HepG2 (cell line): ENCODE data around the gene TIMM9. TPM values are rescaled to one million over a fixed set of nuclear protein-coding genes. Genes with fewer than 3 reads are reported as not detected.

Source experiments
- ATAD3A ChIP-seq: sonication (generic); formaldehyde crosslinking; IDR thresholded peaks from 2 replicates; pipeline ENCODE4 v1.4.0; 2020; ENCODE audit warnings: missing genetic modification reagents
- FLYWCH1 ChIP-seq: sonication (generic); formaldehyde crosslinking; IDR thresholded peaks from 2 replicates; pipeline ENCODE4 v1.8.1; 2023; ENCODE audit warnings: mild to moderate bottlenecking, missing genetic modification reagents
- FOXP1 ChIP-seq, 2 experiments: fragments of 450-650 bp in 1 of 2; IDR thresholded peaks; 2 replicates each; pipeline ENCODE4 v1.6.1; 2017 to 2018; ENCODE audit warnings: antibody characterized with exemption in 1 of 2
- HMG20B ChIP-seq: conservative IDR thresholded peaks from 2 replicates; pipeline ENCODE4 v1.6.1; 2016; ENCODE audit warnings: missing genetic modification reagents, missing compliant biosample characterization
- KLF16 ChIP-seq, 2 experiments: sonication (generic) in 1 of 2; formaldehyde crosslinking in 1 of 2; IDR thresholded peaks; 2 replicates each; pipeline versions ENCODE4 v1.6.1 to v1.8.0; 2016 to 2023; ENCODE audit warnings: missing genetic modification reagents in 2 of 2, missing compliant biosample characterization in 1 of 2
- MLLT10 ChIP-seq: sonication (generic); formaldehyde crosslinking; IDR thresholded peaks from 2 replicates; pipeline ENCODE4 v1.4.0; 2020; ENCODE audit warnings: missing genetic modification reagents
- RCOR2 ChIP-seq: IDR thresholded peaks from 2 replicates; pipeline ENCODE4 v1.6.1; 2016; ENCODE audit warnings: missing biosample characterization, missing genetic modification reagents
- RFXAP ChIP-seq: sonication (generic); formaldehyde crosslinking; IDR thresholded peaks from 2 replicates; pipeline ENCODE4 v1.4.0; 2020; ENCODE audit warnings: missing genetic modification reagents, borderline replicate concordance
- SNAPC2 ChIP-seq: sonication (generic); formaldehyde crosslinking; IDR thresholded peaks from 2 replicates; pipeline ENCODE4 v1.8.1; 2022; ENCODE audit warnings: mild to moderate bottlenecking, missing genetic modification reagents
- SRSF1 ChIP-seq: fragments of 200-400 bp; formaldehyde crosslinking; optimal IDR thresholded peaks from 2 replicates; pipeline ENCODE3; 2017; ENCODE audit warnings: mild to moderate bottlenecking, low read depth, low read length, moderate library complexity
- TP53 ChIP-seq: sonication (generic); formaldehyde crosslinking; conservative IDR thresholded peaks from 2 replicates; pipeline ENCODE4 v1.4.0; 2020; ENCODE audit warnings: missing genetic modification reagents
- ZEB1 ChIP-seq: IDR thresholded peaks from 2 replicates; pipeline ENCODE4 v1.6.1; 2012; ENCODE audit warnings: mild to moderate bottlenecking, low read depth, inconsistent platforms; ENCODE audit not compliant: insufficient replicate concordance
- ZNF451 ChIP-seq: sonication (generic); formaldehyde crosslinking; IDR thresholded peaks from 2 replicates; pipeline ENCODE4 v1.5.0; 2020; ENCODE audit warnings: mild to moderate bottlenecking, missing genetic modification reagents
- ZNF503 ChIP-seq: sonication (generic); formaldehyde crosslinking; IDR thresholded peaks from 2 replicates; pipeline ENCODE4 v1.4.0; 2020; ENCODE audit warnings: missing genetic modification reagents
- ZNF564 ChIP-seq: sonication (generic); formaldehyde crosslinking; IDR thresholded peaks from 2 replicates; pipeline ENCODE4 v1.8.1; 2023; ENCODE audit warnings: mild to moderate bottlenecking, missing genetic modification reagents
- ZNF609 ChIP-seq: sonication (generic); formaldehyde crosslinking; IDR thresholded peaks from 2 replicates; pipeline ENCODE4 v1.4.0; 2020; ENCODE audit warnings: mild to moderate bottlenecking, missing genetic modification reagents, borderline replicate concordance
- ZNF652 ChIP-seq: IDR thresholded peaks from 2 replicates; pipeline ENCODE4 v1.6.1; 2016; ENCODE audit warnings: low read depth, borderline replicate concordance
- ZNF691 ChIP-seq: sonication (generic); formaldehyde crosslinking; IDR thresholded peaks from 2 replicates; pipeline ENCODE4 v1.4.0; 2020; ENCODE audit warnings: missing genetic modification reagents, low read depth, mild to moderate bottlenecking, borderline replicate concordance
- polyA plus RNA-seq, 8 experiments: library from polyadenylated mRNA; depleted of rRNA in 3 of 8; stranded (reverse) in 7 of 8; unstranded in 1 of 8; fragments of >200 nt; fragmentation: Illumina TruSeq in 4 of 8; extraction: Trizol in 4 of 8; gene quantifications; 2 replicates each; pipeline versions ENCODE4 v1.2.1 to v1.2.3, GENCODE V29; 2011 to 2016; ENCODE audit warnings: low read depth in 4 of 8, missing spikeins in 1 of 8, mixed read lengths in 1 of 8; ENCODE audit not compliant: insufficient read depth in 1 of 8
- total RNA-seq, 5 experiments: library from RNA; depleted of rRNA; stranded (reverse); fragments of >200 nt; fragmentation: Illumina TruSeq; extraction: Trizol; gene quantifications; 2 replicates each; pipeline ENCODE4 v1.2.3, GENCODE V29; 2016; ENCODE audit warnings: low read depth in 1 of 5
- TF ChIP-seq, protein P1 (sequence below): sonication (generic); formaldehyde crosslinking; IDR thresholded peaks from 2 replicates; pipeline ENCODE4 v1.5.1; 2020; ENCODE audit warnings: missing genetic modification reagents, mild to moderate bottlenecking, borderline replicate concordance

The TIMM9 gene
- total and polyA plus RNA-seq, 2 of the 13 experiments (the other 11 are each of a cell fraction or from before 2014, with no cell fraction given): 30.5 to 42.5 TPM

DNA sequence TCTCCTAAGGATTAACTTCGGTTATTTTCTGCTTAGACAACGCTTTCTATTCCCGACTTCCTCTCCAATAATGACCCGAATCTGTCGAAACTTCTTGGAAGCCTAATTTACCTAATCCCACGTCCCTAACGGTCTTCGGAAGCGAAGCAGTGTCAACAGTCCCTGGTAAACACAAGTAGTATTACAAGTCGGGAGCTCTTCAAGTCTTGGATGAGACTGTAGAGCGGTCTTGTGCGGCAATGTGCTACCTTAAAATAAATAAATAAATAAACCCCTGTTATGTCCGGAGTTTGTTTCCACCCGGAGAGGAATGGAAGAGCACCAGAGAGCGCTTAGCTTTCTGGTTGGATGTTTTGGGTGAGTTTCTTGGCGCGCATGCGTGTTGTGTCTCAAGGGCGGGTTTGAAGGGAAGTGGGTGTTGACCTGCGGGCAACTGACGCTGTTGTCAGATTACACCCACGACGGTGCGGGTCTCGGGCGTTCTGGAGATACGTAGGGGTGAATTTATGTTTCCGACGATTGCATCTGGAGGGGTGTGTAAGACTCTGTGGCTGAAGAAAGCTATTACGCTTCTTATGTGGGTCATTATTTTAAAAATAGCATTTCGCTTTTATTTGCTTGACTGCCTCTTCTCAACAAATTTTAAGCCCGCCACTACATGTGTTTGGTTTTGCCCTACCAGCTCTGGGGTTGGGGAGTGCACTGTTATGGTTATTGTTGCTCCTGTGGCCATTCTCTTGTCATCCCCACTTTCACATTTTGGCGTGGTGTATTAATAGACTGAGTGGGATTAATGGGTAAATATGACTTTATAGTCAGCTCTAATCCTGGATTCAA, at the start of gene TIMM9, which contains the start of gene KIAA0586 (continued):
- TF ChIP-seq ZNF609 (CRISPR knock-in tag) (peak; percentile 24; the same call in 1 of the 2 replicates), ZNF652 (CRISPR knock-in tag) (no peak), ATAD3A (no peak), MLLT10 (CRISPR knock-in tag) (no peak), FOXP1 (IDR thresholded peaks at IDR 0.05) (peak; percentile 79; the same call in 1 of the 2 replicates), FOXP1 (CRISPR knock-in tag; IDR thresholded peaks at IDR 0.05) (peak; percentile 65), RFXAP (CRISPR knock-in tag) (peak; percentile 45; the same call in 1 of the 2 replicates), ZNF564 (CRISPR knock-in tag) (peak; percentile 19; the same call in 1 of the 2 replicates), RCOR2 (CRISPR knock-in tag) (peak; percentile 97), SNAPC2 (0 out of 2 replicates have a peak, but pooled peaks have one; percentile 23), FLYWCH1 (CRISPR knock-in tag) (peak; percentile 69; the same call in 1 of the 2 replicates), SRSF1 (no peak), ZNF451 (CRISPR knock-in tag) (no peak), ZNF503 (CRISPR knock-in tag) (0 out of 2 replicates have a peak, but pooled peaks have one; percentile 27), KLF16 (CRISPR knock-in tag; IDR thresholded peaks at IDR 0.05) (0 out of 4 replicates have a peak, but pooled peaks of 1 of the 2 experiments have one; percentile 28), ZEB1 (no peak), HMG20B (CRISPR knock-in tag) (peak; percentile 37; the same call in 1 of the 2 replicates), ZNF691 (CRISPR knock-in tag) (no peak), TP53 (no peak)
- TF ChIP-seq, protein P1, sequence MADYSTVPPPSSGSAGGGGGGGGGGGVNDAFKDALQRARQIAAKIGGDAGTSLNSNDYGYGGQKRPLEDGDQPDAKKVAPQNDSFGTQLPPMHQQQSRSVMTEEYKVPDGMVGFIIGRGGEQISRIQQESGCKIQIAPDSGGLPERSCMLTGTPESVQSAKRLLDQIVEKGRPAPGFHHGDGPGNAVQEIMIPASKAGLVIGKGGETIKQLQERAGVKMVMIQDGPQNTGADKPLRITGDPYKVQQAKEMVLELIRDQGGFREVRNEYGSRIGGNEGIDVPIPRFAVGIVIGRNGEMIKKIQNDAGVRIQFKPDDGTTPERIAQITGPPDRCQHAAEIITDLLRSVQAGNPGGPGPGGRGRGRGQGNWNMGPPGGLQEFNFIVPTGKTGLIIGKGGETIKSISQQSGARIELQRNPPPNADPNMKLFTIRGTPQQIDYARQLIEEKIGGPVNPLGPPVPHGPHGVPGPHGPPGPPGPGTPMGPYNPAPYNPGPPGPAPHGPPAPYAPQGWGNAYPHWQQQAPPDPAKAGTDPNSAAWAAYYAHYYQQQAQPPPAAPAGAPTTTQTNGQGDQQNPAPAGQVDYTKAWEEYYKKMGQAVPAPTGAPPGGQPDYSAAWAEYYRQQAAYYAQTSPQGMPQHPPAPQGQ: 0 out of 2 replicates have a peak, but pooled peaks have one; percentile 12
